GM18868 (cell line): ENCODE data around the gene KIAA1217.
A peak's percentile ranks its signal among the peaks of the same experiment; 100 is the strongest.

Experiments
- ATAC-seq: cut with Tn5 transposase; IDR thresholded peaks from one replicate; pipeline ENCODE4 v1.9.1; 2021; ENCODE audit warnings: mild to moderate bottlenecking, moderate library complexity; ENCODE audit not compliant: unreplicated experiment

The KIAA1217 gene

GRCh38 chr10:24494236-24494635, 285.3 kb downstream of the KIAA1217 start:
- ATAC-seq = no peak

- no peak for ATAC-seq
Observed at GRCh38 chr10:24494777-24495176, 285.8 kb downstream of the KIAA1217 start.

GRCh38 chr10:24495666-24496460, 286.9 kb downstream of the KIAA1217 start:
- ATAC-seq = no peak

- no peak for ATAC-seq
Observed at GRCh38 chr10:24496906-24497305, 288.0 kb downstream of the KIAA1217 start.

GRCh38 chr10:24501056-24501711, 292.2 kb downstream of the KIAA1217 start:
- no peak for ATAC-seq

GRCh38 chr10:24502006-24502405, 293.1 kb downstream of the KIAA1217 start:
- ATAC-seq = no peak

- no peak for ATAC-seq
Observed at GRCh38 chr10:24502801-24503460, 294.0 kb downstream of the KIAA1217 start.

GRCh38 chr10:24503461-24504320, 294.8 kb downstream of the KIAA1217 start:
- ATAC-seq = no peak

GRCh38 chr10:24505759-24506158, 296.8 kb downstream of the KIAA1217 start:
- ATAC-seq = no peak

- no peak for ATAC-seq
Observed at GRCh38 chr10:24513155-24513554, 304.2 kb downstream of the KIAA1217 start.

- no peak for ATAC-seq
Observed at GRCh38 chr10:24515481-24515880, 306.5 kb downstream of the KIAA1217 start.

- ATAC-seq = no peak
Observed at GRCh38 chr10:24518411-24518810, 309.5 kb downstream of the KIAA1217 start.

GRCh38 chr10:24518981-24519597, 310.2 kb downstream of the KIAA1217 start:
- ATAC-seq = no peak

- ATAC-seq = peak; percentile 53
Observed at GRCh38 chr10:24519950-24520349, 311.0 kb downstream of the KIAA1217 start.

GRCh38 chr10:24524314-24524713, 315.4 kb downstream of the KIAA1217 start:
- no peak for ATAC-seq

- no peak for ATAC-seq
Observed at GRCh38 chr10:24526085-24526649, 317.2 kb downstream of the KIAA1217 start.

GRCh38 chr10:24528946-24529345, 320.0 kb downstream of the KIAA1217 start:
- no peak for ATAC-seq

GRCh38 chr10:24531439-24531838, 322.5 kb downstream of the KIAA1217 start:
- no peak for ATAC-seq

- no peak for ATAC-seq
Observed at GRCh38 chr10:24533981-24534380, 325.0 kb downstream of the KIAA1217 start.

- no peak for ATAC-seq
Observed at GRCh38 chr10:24536636-24537035, 327.7 kb downstream of the KIAA1217 start.
